Choroid plexus epithelial cell (primary cell): ENCODE data around the gene SCRN1.
A peak's percentile ranks its signal among the peaks of the same experiment; 100 is the strongest.
"Not testable (repeated sequence)": the region's sequence is repeated elsewhere in the genome, so short reads cannot be mapped to it uniquely, and the experiment has no call there.

Source experiments
- DNase-seq: peaks from one replicate; pipeline ENCODE4 v3.0.0-alpha.2; 2010; ENCODE audit warnings: low read depth
- H3K4me3 ChIP-seq: 2 replicates; pipeline ENCODE4 v1.5.1; 2011; ENCODE audit warnings: low read depth, mild to moderate bottlenecking, control low read depth, low read length, moderate library complexity
- TF ChIP-seq, protein P1 (sequence below): conservative IDR thresholded peaks from 2 replicates; pipeline ENCODE4 v1.5.1; 2011; ENCODE audit warnings: low read depth, mild to moderate bottlenecking, control low read depth, inconsistent platforms, low read length, moderate library complexity

Gene SCRN1

GRCh38 chr7:29971566-29972314 is 17.9 kb downstream of the SCRN1 start:
- no peak for DNase-seq
- TF ChIP-seq, protein P1, sequence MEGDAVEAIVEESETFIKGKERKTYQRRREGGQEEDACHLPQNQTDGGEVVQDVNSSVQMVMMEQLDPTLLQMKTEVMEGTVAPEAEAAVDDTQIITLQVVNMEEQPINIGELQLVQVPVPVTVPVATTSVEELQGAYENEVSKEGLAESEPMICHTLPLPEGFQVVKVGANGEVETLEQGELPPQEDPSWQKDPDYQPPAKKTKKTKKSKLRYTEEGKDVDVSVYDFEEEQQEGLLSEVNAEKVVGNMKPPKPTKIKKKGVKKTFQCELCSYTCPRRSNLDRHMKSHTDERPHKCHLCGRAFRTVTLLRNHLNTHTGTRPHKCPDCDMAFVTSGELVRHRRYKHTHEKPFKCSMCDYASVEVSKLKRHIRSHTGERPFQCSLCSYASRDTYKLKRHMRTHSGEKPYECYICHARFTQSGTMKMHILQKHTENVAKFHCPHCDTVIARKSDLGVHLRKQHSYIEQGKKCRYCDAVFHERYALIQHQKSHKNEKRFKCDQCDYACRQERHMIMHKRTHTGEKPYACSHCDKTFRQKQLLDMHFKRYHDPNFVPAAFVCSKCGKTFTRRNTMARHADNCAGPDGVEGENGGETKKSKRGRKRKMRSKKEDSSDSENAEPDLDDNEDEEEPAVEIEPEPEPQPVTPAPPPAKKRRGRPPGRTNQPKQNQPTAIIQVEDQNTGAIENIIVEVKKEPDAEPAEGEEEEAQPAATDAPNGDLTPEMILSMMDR: no peak
- H3K4me3 ChIP-seq: no peak overlapping the region

- no peak for DNase-seq
- TF ChIP-seq, protein P1: no peak
- no peak overlapping the region for H3K4me3 ChIP-seq
Measured at GRCh38 chr7:29970158-29970557, 19.4 kb downstream of the SCRN1 start.

DNA sequence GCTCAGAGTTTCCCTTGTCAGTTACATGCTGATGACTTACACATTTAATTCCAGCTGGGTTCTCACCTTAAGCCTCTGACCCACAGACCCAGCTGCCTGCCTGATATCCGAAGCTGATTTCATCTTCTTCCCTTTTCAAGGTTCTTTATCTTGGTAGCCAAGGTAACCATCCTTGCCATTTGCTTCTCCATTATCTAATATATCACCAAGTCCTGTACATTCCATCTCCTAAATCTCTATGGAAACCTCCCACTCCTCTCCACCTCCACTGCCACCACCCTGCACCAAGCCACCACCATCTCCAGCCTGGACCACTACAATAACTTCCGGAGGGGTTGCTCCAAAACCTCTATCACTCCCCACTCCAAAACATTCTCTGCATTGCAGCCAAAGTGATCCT is 19.9 kb downstream of the SCRN1 start:
- TF ChIP-seq, protein P1: no peak
- no peak overlapping the region for H3K4me3 ChIP-seq
- DNase-seq: no peak

DNA sequence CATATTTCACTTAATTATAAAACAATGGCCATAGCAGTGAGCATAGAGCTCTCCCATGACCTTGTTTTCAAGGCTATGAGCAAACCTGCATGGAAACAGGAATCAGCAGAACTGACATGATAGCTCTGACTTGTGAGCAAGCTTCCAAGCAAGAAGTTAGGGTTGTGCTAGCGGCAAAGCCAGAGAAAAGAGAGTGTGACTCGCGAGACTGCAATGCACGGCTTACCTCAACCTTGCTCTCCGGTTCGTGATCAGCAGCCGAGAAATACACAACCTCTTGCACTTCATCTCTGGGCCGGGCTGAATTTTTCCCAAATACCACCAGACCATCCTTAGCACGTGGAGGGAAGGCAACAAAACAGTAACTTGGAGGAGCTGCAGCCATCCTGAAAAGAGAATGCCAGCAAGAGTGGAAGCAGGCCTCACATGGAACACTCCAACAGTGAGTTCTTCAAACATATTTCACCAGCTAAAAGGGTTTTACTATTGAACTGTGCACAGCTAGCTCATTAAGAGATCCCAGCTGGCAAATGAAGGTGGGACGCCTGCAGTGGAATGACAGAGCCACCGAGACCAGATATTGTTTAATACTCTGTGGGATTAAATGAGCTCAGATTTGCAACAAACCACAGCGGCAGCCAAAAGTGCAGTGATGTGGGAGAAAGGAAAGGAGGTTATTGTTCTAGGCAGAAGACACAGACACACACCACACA is 20.8 kb downstream of the SCRN1 start:
- DNase-seq: peak; percentile 92
- H3K4me3 ChIP-seq: no peak overlapping the region

GRCh38 chr7:29965030-29965429 is 24.6 kb downstream of the SCRN1 start:
- DNase-seq: no peak
- no peak overlapping the region for H3K4me3 ChIP-seq
- TF ChIP-seq, protein P1: no peak

More for the DNA sequence above, 20.8 kb downstream of the SCRN1 start:
- TF ChIP-seq, protein P1: no peak

DNA sequence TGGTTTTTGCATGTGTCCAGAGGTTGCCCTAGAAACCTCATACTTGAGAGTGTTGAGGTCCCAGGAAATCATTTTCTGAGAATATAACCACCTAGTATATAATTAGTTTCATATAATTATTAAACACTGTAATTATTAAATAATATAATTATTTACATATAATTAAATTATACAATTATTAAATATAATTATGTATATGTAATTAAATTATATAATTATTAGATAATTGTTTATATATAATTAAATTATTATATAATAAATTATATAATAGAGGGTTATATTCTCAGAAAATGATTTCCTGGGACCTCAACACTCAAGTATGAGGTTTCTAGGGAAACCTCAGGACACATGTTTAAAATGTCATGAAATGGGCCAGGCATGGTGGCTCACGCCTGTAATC is 27.6 kb downstream of the SCRN1 start:
- H3K4me3 ChIP-seq: no peak overlapping the region
- TF ChIP-seq, protein P1: no peak
- DNase-seq: no peak

DNA sequence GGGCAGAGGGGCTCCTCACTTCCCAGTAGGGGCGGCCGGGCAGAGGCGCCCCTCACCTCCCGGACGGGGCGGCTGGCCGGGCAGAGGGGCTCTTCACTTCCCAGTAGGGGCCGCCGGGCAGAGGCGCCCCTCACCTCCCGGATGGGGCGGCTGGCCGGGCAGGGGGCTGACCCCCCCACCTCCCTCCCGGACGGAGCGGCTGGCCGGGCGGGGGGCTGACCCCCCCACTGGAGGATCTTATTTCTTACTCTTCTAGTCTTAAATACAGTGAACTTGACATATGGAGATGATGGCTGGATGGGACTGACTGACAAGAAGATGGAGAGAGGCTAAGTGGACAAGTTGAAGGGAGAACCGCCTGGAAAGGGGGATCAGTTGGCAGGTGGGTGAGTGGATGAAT is 28.0 kb downstream of the SCRN1 start:
- not testable (repeated sequence) for DNase-seq, H3K4me3 ChIP-seq
